HG03064 (cell line): ENCODE measurements around the gene CHD1.

Experiments used
- ATAC-seq: cut with Tn5 transposase; IDR thresholded peaks from one replicate; pipeline ENCODE4 v1.9.1; 2021; ENCODE audit warnings: low read depth; ENCODE audit not compliant: unreplicated experiment

The CHD1 gene

GRCh38 chr5:98936948-98937715 is 8.3 kb upstream of the CHD1 start:
- no peak for ATAC-seq

GRCh38 chr5:98935206-98935605 is 6.4 kb upstream of the CHD1 start:
- ATAC-seq = no peak

- ATAC-seq = no peak
Measured at GRCh38 chr5:98934546-98934945, 5.7 kb upstream of the CHD1 start.

GRCh38 chr5:98933445-98934072 is 4.8 kb upstream of the CHD1 start:
- no peak for ATAC-seq

- ATAC-seq = no peak
Measured at GRCh38 chr5:98930972-98931762, 2.4 kb upstream of the CHD1 start.

GRCh38 chr5:98929710-98930298 is 997 bp upstream of the CHD1 start:
- peak; percentile 58 for ATAC-seq

- peak; percentile 25 for ATAC-seq
Measured at GRCh38 chr5:98927989-98928872, 576 bp downstream of the CHD1 start.

GRCh38 chr5:98927242-98927988 is 1.4 kb downstream of the CHD1 start:
- ATAC-seq = peak; percentile 1

- no peak for ATAC-seq
Measured at GRCh38 chr5:98923966-98924365, 4.8 kb downstream of the CHD1 start.

GRCh38 chr5:98921947-98922505 is 6.8 kb downstream of the CHD1 start:
- no peak for ATAC-seq

- ATAC-seq = no peak
Measured at GRCh38 chr5:98917433-98917832, 11.4 kb downstream of the CHD1 start.

GRCh38 chr5:98916540-98916939 is 12.3 kb downstream of the CHD1 start:
- no peak for ATAC-seq

GRCh38 chr5:98913911-98914310 is 14.9 kb downstream of the CHD1 start:
- no peak for ATAC-seq

GRCh38 chr5:98911280-98912040 is 17.3 kb downstream of the CHD1 start:
- no peak for ATAC-seq

- ATAC-seq = no peak
Measured at GRCh38 chr5:98909363-98909762, 19.4 kb downstream of the CHD1 start.

GRCh38 chr5:98907951-98908350 is 20.9 kb downstream of the CHD1 start:
- no peak for ATAC-seq

- no peak for ATAC-seq
Measured at GRCh38 chr5:98906756-98907355, 22.0 kb downstream of the CHD1 start.
